Trophoblast cell (in vitro differentiated cells and primary cell): Measurements from ENCODE around the gene TSPOAP1.
A peak's percentile ranks its signal among the peaks of the same experiment; 100 is the strongest.

Experiments
- DNase-seq, 2 donors: peaks; one replicate each; pipeline ENCODE4 v3.0.0-alpha.2; 2016
- H2AFZ ChIP-seq: 2 replicates; pipeline ENCODE4 v1.6.1; 2013; ENCODE audit warnings: low read length, moderate library complexity, mild to moderate bottlenecking; ENCODE audit not compliant: insufficient read depth, poor library complexity
- H2AK5ac ChIP-seq: 2 replicates; pipeline ENCODE4 v1.6.1; 2013; ENCODE audit warnings: mild to moderate bottlenecking, low read length
- H2BK120ac ChIP-seq: 2 replicates; pipeline ENCODE4 v1.6.1; 2013; ENCODE audit warnings: low read length, mild to moderate bottlenecking, moderate library complexity; ENCODE audit not compliant: insufficient read depth, poor library complexity
- H2BK12ac ChIP-seq: 2 replicates; pipeline ENCODE4 v1.6.1; 2013; ENCODE audit warnings: mild to moderate bottlenecking, low read length, moderate library complexity
- H2BK5ac ChIP-seq: 2 replicates; pipeline ENCODE4 v1.6.1; 2013; ENCODE audit warnings: low read length, low read depth, moderate library complexity, mild to moderate bottlenecking; ENCODE audit not compliant: poor library complexity
- H3K14ac ChIP-seq: 2 replicates; pipeline ENCODE4 v1.6.1; 2013; ENCODE audit warnings: mild to moderate bottlenecking, low read length
- H3K18ac ChIP-seq: 2 replicates; pipeline ENCODE4 v1.6.1; 2013; ENCODE audit warnings: mild to moderate bottlenecking, low read length
- H3K23ac ChIP-seq: 2 replicates; pipeline ENCODE4 v1.6.1; 2013; ENCODE audit warnings: low read length
- H3K27ac ChIP-seq: 2 replicates; pipeline ENCODE4 v1.5.1; 2013; ENCODE audit warnings: low read depth, mild to moderate bottlenecking, inconsistent platforms, low read length, moderate library complexity
- H3K27me3 ChIP-seq: 2 replicates; pipeline ENCODE4 v1.6.1; 2013; ENCODE audit warnings: inconsistent platforms, mild to moderate bottlenecking, low read length, moderate library complexity; ENCODE audit not compliant: insufficient read depth
- H3K36me3 ChIP-seq, 2 experiments: 1 replicate in 1 of 2; 2 replicates in 1 of 2; pipeline ENCODE4 v1.6.1; 2013; ENCODE audit warnings: low read length in 2 of 2, mild to moderate bottlenecking in 2 of 2, moderate library complexity in 1 of 2; ENCODE audit not compliant: insufficient read depth in 2 of 2, control insufficient read depth in 1 of 2
- H3K4ac ChIP-seq: 2 replicates; pipeline ENCODE4 v1.6.1; 2013; ENCODE audit warnings: low read depth, mild to moderate bottlenecking, low read length, moderate library complexity
- H3K4me1 ChIP-seq, 2 experiments: 1 replicate in 1 of 2; 2 replicates in 1 of 2; pipeline ENCODE4 v1.6.1; 2013; ENCODE audit warnings: low read length in 2 of 2, mild to moderate bottlenecking in 2 of 2, moderate library complexity in 1 of 2; ENCODE audit not compliant: insufficient read depth in 2 of 2, control insufficient read depth in 1 of 2
- H3K4me2 ChIP-seq: 2 replicates; pipeline ENCODE4 v1.6.1; 2013; ENCODE audit warnings: inconsistent platforms, mild to moderate bottlenecking, low read length, moderate library complexity
- H3K4me3 ChIP-seq: 2 replicates; pipeline ENCODE4 v1.5.1; 2013; ENCODE audit warnings: mild to moderate bottlenecking, low read depth, low read length, inconsistent platforms
- H3K79me1 ChIP-seq: one replicate; pipeline ENCODE4 v1.6.1; 2013; ENCODE audit warnings: low read length
- H3K79me2 ChIP-seq: 2 replicates; pipeline ENCODE4 v1.6.1; 2013; ENCODE audit warnings: low read length, mild to moderate bottlenecking; ENCODE audit not compliant: control insufficient read depth, insufficient read depth, poor library complexity
- H3K9ac ChIP-seq: 2 replicates; pipeline ENCODE4 v1.6.1; 2013; ENCODE audit warnings: mild to moderate bottlenecking, low read length
- H3K9me3 ChIP-seq: 2 replicates; pipeline ENCODE4 v1.6.1; 2013; ENCODE audit warnings: low read depth, mild to moderate bottlenecking, control low read depth, inconsistent platforms, low read length; ENCODE audit not compliant: insufficient read depth
- H4K12ac ChIP-seq: 2 replicates; pipeline ENCODE4 v1.6.1; 2013; ENCODE audit warnings: low read depth, mild to moderate bottlenecking, low read length, moderate library complexity
- H4K8ac ChIP-seq: 2 replicates; pipeline ENCODE4 v1.6.1; 2013; ENCODE audit warnings: low read depth, mild to moderate bottlenecking, low read length, moderate library complexity
- H4K91ac ChIP-seq: one replicate; pipeline ENCODE4 v1.6.1; 2013; ENCODE audit warnings: low read depth, mild to moderate bottlenecking, low read length, moderate library complexity
- WGBS: extraction: QIAGEN DNeasy Blood & Tissue Kit; methylation state at CpG from one replicate; pipeline ENCODE4 v1.1.7; 2013; ENCODE audit warnings: missing lambda C conversion rate; ENCODE audit not compliant: insufficient read length, insufficient coverage; ENCODE audit errors: extremely low coverage; 5-methylcytosine and 5-hydroxymethylcytosine counted together

Gene TSPOAP1

GRCh38 chr17:58281511-58282011, 47.0 kb downstream of the TSPOAP1 start:
- Histone ChIP-seq H3K9me3 (peaks cover 3% of the 10 kb centered on the region), H4K12ac (no peak overlapping the region), H3K4me1 (peaks cover 0 to 2% of the 10 kb centered on the region in 2 experiments), H3K23ac (no peak overlapping the region), H3K4me3 (no peak overlapping the region), H2AK5ac (no peak overlapping the region), H3K27ac (no peak overlapping the region), H4K8ac (no peak overlapping the region), H2AFZ (no peak overlapping the region), H3K4ac (no peak overlapping the region), H3K79me1 (no peaks in the 10 kb centered on the region), H3K18ac (no peak overlapping the region), H3K36me3 (no peaks in the 10 kb centered on the region), H4K91ac (no peak overlapping the region), H3K9ac (no peak overlapping the region), H2BK5ac (no peak overlapping the region), H3K14ac (no peak overlapping the region), H2BK12ac (no peak overlapping the region), H2BK120ac (no peak overlapping the region), H3K27me3 (no peaks in the 10 kb centered on the region), H3K4me2 (no peak overlapping the region), H3K79me2 (no peaks in the 10 kb centered on the region)
- peak; percentile 19 to 68 for DNase-seq
- no CpG with 5 or more reads among the region's 2 CpGs for WGBS

GRCh38 chr17:58280480-58281217, 47.9 kb downstream of the TSPOAP1 start, which contains the start of gene MPO:
Gene MPO (minus strand): TSS chr17:58280935. CDS start chr17:58280758, 177 bp downstream.
- H3K18ac ChIP-seq, result no peak within 1 kb of the TSS
- no peaks in the 10 kb centered on the region for H3K79me2 ChIP-seq
- H2AFZ ChIP-seq, result no peak within 1 kb of the TSS
- H3K27ac ChIP-seq, result no peak within 1 kb of the TSS
- H3K4ac ChIP-seq, result no peak within 1 kb of the TSS
- H3K4me2 ChIP-seq, result no peak within 1 kb of the TSS
- H3K4me1 ChIP-seq, result peaks cover 0 to 2% of the 10 kb centered on the region in 2 experiments
- no peaks in the 10 kb centered on the region for H3K79me1 ChIP-seq
- no peaks in the 10 kb centered on the region for H3K27me3 ChIP-seq
- H3K9me3 ChIP-seq, result peaks cover 3% of the 10 kb centered on the region
- H3K14ac ChIP-seq, result no peak within 1 kb of the TSS
- no peaks in the 10 kb centered on the region for H3K36me3 ChIP-seq
- H2AK5ac ChIP-seq, result no peak within 1 kb of the TSS
- H2BK12ac ChIP-seq, result no peak within 1 kb of the TSS
- H3K4me3 ChIP-seq, result no peak within 1 kb of the TSS
- H2BK5ac ChIP-seq, result no peak within 1 kb of the TSS
- no peak for DNase-seq
- no peak within 1 kb of the TSS for H3K23ac ChIP-seq
- H3K9ac ChIP-seq, result no peak within 1 kb of the TSS
- no peak within 1 kb of the TSS for H4K8ac ChIP-seq
- no peak within 1 kb of the TSS for H4K12ac ChIP-seq
- H4K91ac ChIP-seq, result no peak within 1 kb of the TSS
- no CpG with 5 or more reads among the region's 5 CpGs for WGBS
- H2BK120ac ChIP-seq, result no peak within 1 kb of the TSS

- Histone ChIP-seq H4K12ac (no peak overlapping the region), H3K27me3 (no peaks in the 10 kb centered on the region), H3K9me3 (peaks cover 5% of the 10 kb centered on the region), H3K36me3 (no peaks in the 10 kb centered on the region), H3K4ac (no peak overlapping the region), H2AFZ (no peak overlapping the region), H3K23ac (no peak overlapping the region), H3K14ac (no peak overlapping the region), H2BK5ac (no peak overlapping the region), H2BK120ac (no peak overlapping the region), H3K4me1 (peaks cover 0 to 2% of the 10 kb centered on the region in 2 experiments), H3K18ac (no peak overlapping the region), H2AK5ac (no peak overlapping the region), H3K27ac (no peak overlapping the region), H4K91ac (no peak overlapping the region), H3K4me2 (no peak overlapping the region), H4K8ac (no peak overlapping the region), H3K4me3 (no peak overlapping the region), H3K79me1 (no peaks in the 10 kb centered on the region), H3K9ac (no peak overlapping the region), H2BK12ac (no peak overlapping the region), H3K79me2 (no peaks in the 10 kb centered on the region)
- WGBS, result no CpG with 5 or more reads among the region's 16 CpGs
- DNase-seq, result no peak
Measured at GRCh38 chr17:58279736-58280479, 48.7 kb downstream of the TSPOAP1 start.

GRCh38 chr17:58279016-58279711, 49.4 kb downstream of the TSPOAP1 start:
- Histone ChIP-seq H2AFZ (no peak overlapping the region), H2BK12ac (no peak overlapping the region), H3K79me2 (no peaks in the 10 kb centered on the region), H3K9ac (no peak overlapping the region), H3K4me2 (no peak overlapping the region), H2BK5ac (no peak overlapping the region), H2AK5ac (no peak overlapping the region), H3K4me1 (peaks cover 0 to 2% of the 10 kb centered on the region in 2 experiments), H3K23ac (no peak overlapping the region), H3K14ac (no peak overlapping the region), H3K27ac (no peak overlapping the region), H3K18ac (no peak overlapping the region), H3K4me3 (no peak overlapping the region), H3K36me3 (no peaks in the 10 kb centered on the region), H3K9me3 (peaks cover 5% of the 10 kb centered on the region), H4K91ac (no peak overlapping the region), H3K79me1 (no peaks in the 10 kb centered on the region), H4K8ac (no peak overlapping the region), H4K12ac (no peak overlapping the region), H3K4ac (no peak overlapping the region), H3K27me3 (no peaks in the 10 kb centered on the region), H2BK120ac (no peak overlapping the region)
- no CpG with 5 or more reads among the region's 60 CpGs for WGBS
- DNase-seq, result peak in 1 of 2 donors; percentile 12
